Measurements from ENCODE around the gene ADGRL4.

DNA sequence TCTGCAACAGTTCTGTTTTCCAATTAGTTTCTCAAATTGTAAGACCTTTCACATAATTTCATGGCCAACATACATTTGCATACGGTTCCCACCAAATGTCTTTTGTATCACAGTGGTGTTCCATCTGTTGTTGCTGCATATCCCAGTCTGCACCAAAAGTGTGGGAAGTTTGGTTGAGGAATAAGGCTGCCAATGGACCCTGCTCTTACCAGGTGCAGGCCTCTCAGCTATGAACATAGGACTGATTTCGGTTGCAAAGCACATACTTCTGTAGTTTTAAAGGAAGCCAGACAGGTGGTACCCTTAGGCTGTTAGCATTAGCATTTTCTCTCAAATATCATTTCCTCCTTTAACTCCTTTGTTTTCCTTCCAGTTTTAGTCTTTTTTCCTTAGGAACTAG is 33.8 kb downstream of the ADGRL4 start:
- no peak for TF ChIP-seq POLR2AphosphoS5 (IDR thresholded peaks at IDR 0.05; ENCODE audit: low read depth, low read length)
- TF ChIP-seq POLR2A (IDR thresholded peaks at IDR 0.05; ENCODE audit: low read depth, low read length) = no peak
- no peak for TF ChIP-seq TAF1 (IDR thresholded peaks at IDR 0.05; ENCODE audit: low read depth, low read length)
- no peak for TF ChIP-seq PAX5 (IDR thresholded peaks at IDR 0.05; ENCODE audit: insufficient read depth, low read length, severe bottlenecking)
- no peak for TF ChIP-seq SPI1 (IDR thresholded peaks at IDR 0.05; ENCODE audit: low read depth, low read length)
- no peak for TF ChIP-seq POU2F2 (IDR thresholded peaks at IDR 0.05; ENCODE audit: low read depth, low read length)

Measured in GM12891 (cell line).